HepG2 (cell line): ENCODE data around the gene ZNF540. TPM values are rescaled to one million over a fixed set of nuclear protein-coding genes. Genes with fewer than 3 reads are reported as not detected.
A peak's percentile ranks its signal among the peaks of the same experiment; 100 is the strongest.

Source experiments
- AKNA ChIP-seq: sonication (generic); formaldehyde crosslinking; IDR thresholded peaks from 2 replicates; pipeline ENCODE4 v1.4.0; 2020; ENCODE audit warnings: missing genetic modification reagents, borderline replicate concordance
- E2F1 ChIP-seq: sonication (generic); formaldehyde crosslinking; IDR thresholded peaks from 2 replicates; pipeline ENCODE4 v1.5.0; 2020; ENCODE audit warnings: missing genetic modification reagents
- HES4 ChIP-seq: sonication (generic); formaldehyde crosslinking; IDR thresholded peaks from 2 replicates; pipeline ENCODE4 v1.9.0; 2021; ENCODE audit warnings: mild to moderate bottlenecking, missing genetic modification reagents, borderline replicate concordance
- MAFG ChIP-seq: sonication (generic); formaldehyde crosslinking; IDR thresholded peaks from 2 replicates; pipeline ENCODE4 v1.5.1; 2020; ENCODE audit warnings: mild to moderate bottlenecking, missing genetic modification reagents
- NFIC ChIP-seq: IDR thresholded peaks from 2 replicates; pipeline ENCODE4 v1.6.1; 2012; ENCODE audit warnings: mild to moderate bottlenecking, low read length, inconsistent platforms
- PTBP1 ChIP-seq: fragments of 200-400 bp; formaldehyde crosslinking; IDR thresholded peaks from 2 replicates; pipeline ENCODE4 v1.6.1; 2018; ENCODE audit warnings: low read length, low read depth; ENCODE audit not compliant: poor library complexity, severe bottlenecking
- SP5 ChIP-seq: IDR thresholded peaks from 2 replicates; pipeline ENCODE4 v1.6.1; 2016; ENCODE audit warnings: low read depth, borderline replicate concordance
- ZNF318 ChIP-seq: sonication (generic); formaldehyde crosslinking; IDR thresholded peaks from 2 replicates; pipeline ENCODE4 v1.4.0; 2020; ENCODE audit warnings: mild to moderate bottlenecking, missing genetic modification reagents
- ZNF513 ChIP-seq: sonication (generic); formaldehyde crosslinking; conservative IDR thresholded peaks from 2 replicates; pipeline ENCODE4 v1.5.0; 2020; ENCODE audit warnings: missing genetic modification reagents
- ZNF678 ChIP-seq: sonication (generic); formaldehyde crosslinking; IDR thresholded peaks from 2 replicates; pipeline ENCODE4 v1.4.0; 2020; ENCODE audit warnings: mild to moderate bottlenecking, missing genetic modification reagents
- polyA plus RNA-seq, 8 experiments: library from polyadenylated mRNA; depleted of rRNA in 3 of 8; stranded (reverse) in 7 of 8; unstranded in 1 of 8; fragments of >200 nt; fragmentation: Illumina TruSeq in 4 of 8; extraction: Trizol in 4 of 8; gene quantifications; 2 replicates each; pipeline versions ENCODE4 v1.2.1 to v1.2.3, GENCODE V29; 2011 to 2016; ENCODE audit warnings: low read depth in 4 of 8, missing spikeins in 1 of 8, mixed read lengths in 1 of 8; ENCODE audit not compliant: insufficient read depth in 1 of 8
- total RNA-seq, 5 experiments: library from RNA; depleted of rRNA; stranded (reverse); fragments of >200 nt; fragmentation: Illumina TruSeq; extraction: Trizol; gene quantifications; 2 replicates each; pipeline ENCODE4 v1.2.3, GENCODE V29; 2016; ENCODE audit warnings: low read depth in 1 of 5

Gene ZNF540
- total and polyA plus RNA-seq, 2 of the 13 experiments (the other 11 are each of a cell fraction or from before 2014, with no cell fraction given): 0.21 to 0.40 TPM

GRCh38 chr19:37655689-37656371, 61.2 kb downstream of the ZNF540 start (continued):
- TF ChIP-seq ZNF318 (CRISPR knock-in tag): peak; percentile 87
- TF ChIP-seq MAFG (CRISPR knock-in tag): no peak
- TF ChIP-seq ZNF678 (CRISPR knock-in tag): peak; percentile 96
- TF ChIP-seq AKNA (CRISPR knock-in tag): no peak
- TF ChIP-seq HES4: peak; percentile 60; the same call in 1 of the 2 replicates
- peak; percentile 32; the same call in 1 of the 2 replicates for TF ChIP-seq SP5 (CRISPR knock-in tag)
- TF ChIP-seq NFIC: no peak
- TF ChIP-seq E2F1 (CRISPR knock-in tag): 0 out of 2 replicates have a peak, but pooled peaks have one; percentile 12
- no peak for TF ChIP-seq PTBP1
- no peak for TF ChIP-seq ZNF513 (CRISPR knock-in tag)
